Measurements from ENCODE around the gene NELFB. TPM values are rescaled to one million over a fixed set of nuclear protein-coding genes. Genes with fewer than 3 reads are reported as not detected.

Gene NELFB
- total RNA-seq, 1 experiment from 2014 or later = 71.7 TPM

DNA sequence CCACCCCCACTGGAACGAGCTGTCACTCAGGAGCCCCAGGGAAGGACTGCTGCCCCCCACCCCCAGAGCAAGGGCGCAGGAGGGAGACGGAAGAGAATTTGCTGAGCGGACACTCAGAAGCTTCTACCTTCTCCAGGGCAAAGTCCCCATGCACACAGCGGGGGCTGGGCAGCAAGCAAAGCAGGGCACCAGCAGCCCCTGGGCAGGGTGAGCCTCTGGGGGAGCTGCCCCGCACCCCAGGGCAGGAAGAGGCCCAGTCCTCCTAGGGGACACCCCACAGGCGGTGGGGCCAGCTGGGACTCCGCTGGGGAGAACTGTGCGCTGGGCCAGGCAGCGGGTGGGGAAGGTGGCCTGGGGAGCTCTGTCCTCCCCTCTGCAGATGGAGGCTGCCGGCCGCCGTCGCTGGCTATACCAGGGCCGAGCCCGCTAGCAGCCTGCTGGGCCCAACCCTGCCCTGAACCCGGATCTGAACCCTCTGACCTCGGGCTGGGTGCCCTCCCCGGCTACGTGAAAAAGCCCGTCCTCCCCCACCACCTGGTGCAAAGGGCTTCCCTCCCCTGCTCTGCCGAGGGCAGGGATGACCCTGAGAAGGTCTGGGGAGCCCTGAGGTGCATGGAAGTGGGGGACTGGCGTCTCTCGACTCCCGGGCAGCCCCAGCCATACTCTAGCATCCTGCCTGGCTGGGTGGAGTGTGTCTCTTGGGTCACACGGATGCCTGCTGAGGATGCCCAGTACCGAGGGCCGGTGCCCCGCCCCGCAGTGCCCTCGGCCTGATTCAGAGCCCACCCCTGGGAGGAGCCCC, 25.0 kb upstream of the NELFB start:
- Histone ChIP-seq H3K23ac (ENCODE audit: insufficient read length, low read depth, low read length) (no peak overlapping the region), H2BK15ac (ENCODE audit: low read depth, low read length) (no peak overlapping the region), H3K79me1 (ENCODE audit: insufficient read depth, low read depth, low read length, poor library complexity, severe bottlenecking) (no peaks in the 10 kb centered on the region), H3K4me2 (ENCODE audit: insufficient read depth, insufficient read length, low read length) (no peak overlapping the region), H4K8ac (replicated peaks; ENCODE audit: insufficient read length, low read depth, low read length) (no peak overlapping the region), H3K27me3 (ENCODE audit: insufficient read depth, low read length) (no peaks in the 10 kb centered on the region), H3K9me3 (ENCODE audit: control insufficient read depth, low read depth, low read length) (no peaks in the 10 kb centered on the region), H3T11ph (ENCODE audit: low read length) (no peak overlapping the region), H3K9ac (ENCODE audit: extremely low read depth, insufficient read length, low read length) (no peak overlapping the region), H4K20me1 (ENCODE audit: control insufficient read depth, insufficient read depth, insufficient read length) (no peaks in the 10 kb centered on the region), H4K91ac (ENCODE audit: insufficient read length, low read depth, low read length) (no peak overlapping the region), H4K5ac (ENCODE audit: insufficient read length, low read depth, low read length) (no peak overlapping the region), H2AFZ (ENCODE audit: low read length) (no peak overlapping the region), H3K4me1 (ENCODE audit: insufficient read depth, low read length) (no peaks in the 10 kb centered on the region), H3K4ac (ENCODE audit: low read depth, low read length) (no peak overlapping the region), H3K56ac (ENCODE audit: insufficient read length, low read depth, low read length) (no peak overlapping the region), H3K27ac (ENCODE audit: insufficient read length, low read depth, low read length) (no peak overlapping the region), H2BK12ac (ENCODE audit: insufficient read length, low read depth, low read length) (no peak overlapping the region), H2BK20ac (ENCODE audit: low read depth, low read length, poor library complexity, severe bottlenecking) (no peak overlapping the region), H2BK5ac (ENCODE audit: insufficient read length, low read length) (no peak overlapping the region), H3K23me2 (ENCODE audit: insufficient read length, low read depth, low read length, poor library complexity, severe bottlenecking) (peaks cover 4% of the 10 kb centered on the region), H2BK120ac (ENCODE audit: low read depth, low read length, poor library complexity, severe bottlenecking) (no peak overlapping the region), H2AK5ac (ENCODE audit: insufficient read length, low read length) (no peak overlapping the region), H3K18ac (ENCODE audit: insufficient read length, low read depth, low read length) (no peak overlapping the region), H3K14ac (ENCODE audit: insufficient read depth, low read length) (no peak overlapping the region), H3K79me2 (ENCODE audit: insufficient read depth, low read length) (no peaks in the 10 kb centered on the region)
- no peaks in the 10 kb centered on the region for H3K9me3 Mint-ChIP-seq
- no CpG with 5 or more reads among the region's 31 CpGs for WGBS (ENCODE audit: extremely low coverage, insufficient read length, low lambda C conversion rate)
- H3K4me3 Mint-ChIP-seq = no peak overlapping the region
- no peaks in the 10 kb centered on the region for H3K36me3 Mint-ChIP-seq (ENCODE audit: insufficient read depth in 1 of 3, low read depth in 3 of 3)
- peaks cover 3 to 7% of the 10 kb centered on the region in 2 experiments for H3K4me1 Mint-ChIP-seq
- DNase-seq = no peak
- H3K27ac Mint-ChIP-seq = no peak overlapping the region
- H3K27me3 Mint-ChIP-seq (ENCODE audit: low read depth) = peaks cover 5% of the 10 kb centered on the region
- TF ChIP-seq, protein P1, sequence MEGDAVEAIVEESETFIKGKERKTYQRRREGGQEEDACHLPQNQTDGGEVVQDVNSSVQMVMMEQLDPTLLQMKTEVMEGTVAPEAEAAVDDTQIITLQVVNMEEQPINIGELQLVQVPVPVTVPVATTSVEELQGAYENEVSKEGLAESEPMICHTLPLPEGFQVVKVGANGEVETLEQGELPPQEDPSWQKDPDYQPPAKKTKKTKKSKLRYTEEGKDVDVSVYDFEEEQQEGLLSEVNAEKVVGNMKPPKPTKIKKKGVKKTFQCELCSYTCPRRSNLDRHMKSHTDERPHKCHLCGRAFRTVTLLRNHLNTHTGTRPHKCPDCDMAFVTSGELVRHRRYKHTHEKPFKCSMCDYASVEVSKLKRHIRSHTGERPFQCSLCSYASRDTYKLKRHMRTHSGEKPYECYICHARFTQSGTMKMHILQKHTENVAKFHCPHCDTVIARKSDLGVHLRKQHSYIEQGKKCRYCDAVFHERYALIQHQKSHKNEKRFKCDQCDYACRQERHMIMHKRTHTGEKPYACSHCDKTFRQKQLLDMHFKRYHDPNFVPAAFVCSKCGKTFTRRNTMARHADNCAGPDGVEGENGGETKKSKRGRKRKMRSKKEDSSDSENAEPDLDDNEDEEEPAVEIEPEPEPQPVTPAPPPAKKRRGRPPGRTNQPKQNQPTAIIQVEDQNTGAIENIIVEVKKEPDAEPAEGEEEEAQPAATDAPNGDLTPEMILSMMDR (conservative IDR thresholded peaks at IDR 0.05) = no peak

All from H9 (cell line).